K562 (cell line): ENCODE data around the gene RAD23B. TPM values are rescaled to one million over a fixed set of nuclear protein-coding genes. Genes with fewer than 3 reads are reported as not detected.
A peak's percentile ranks its signal among the peaks of the same experiment; 100 is the strongest.

Source experiments
- ATAC-seq: fragments of 200-7000 bp; cut with Tn5 transposase; 3 replicates; pipeline ENCODE4 v1.9.1; 2020; ENCODE audit warnings: moderate library complexity
- BruUV-seq: library from RNA; stranded (reverse); fragments of 400-500 nt; replicated peaks from 2 replicates; lab custom pipeline; 2021; lab: Mats Ljungman, UMichigan
- CTCF ChIA-PET: fragments of 300-600 bp; formaldehyde crosslinking; extraction: SDS; loops from one replicate; lab custom pipeline; 2021; ENCODE audit warnings: low intra/inter-chr PET ratio; lab: Yijun Ruan, JAX
- POLR2A ChIA-PET: fragments of 300-600, 350-650 bp; sonication (Branson Sonifier 250); formaldehyde crosslinking; extraction: SDS; loops from one replicate; lab custom pipeline; 2021; ENCODE audit warnings: antibody characterized with exemption, inconsistent platforms; lab: Yijun Ruan, JAX
- DNase-seq, 4 experiments: peaks; one replicate each; pipeline versions ENCODE4 v3.0.0 to v3.0.0-alpha.2; 2011 to 2018; ENCODE audit warnings: low spot score in 3 of 4, mixed read lengths in 3 of 4; ENCODE audit errors: extremely low read depth in 1 of 4
- FAIRE-seq: peaks from 2 replicates; lab custom pipeline; 2011; peaks lifted over from hg19 to GRCh38; lab: Jason Lieb, UNC
- H2AFZ ChIP-seq: 2 replicates; pipeline ENCODE4 v1.6.0; 2011; ENCODE audit warnings: low read depth, low read length, control low read depth, inconsistent platforms
- H3K27ac ChIP-seq: fragments of 200-600 bp; 3 replicates; pipeline ENCODE4 v1.8.0; 2011; ENCODE audit warnings: low read depth, mild to moderate bottlenecking, control low read depth, inconsistent platforms, low read length, moderate library complexity, mixed read lengths; ENCODE audit errors: extremely low read depth
- H3K27me3 ChIP-seq, 2 experiments: fragments of 300-600 bp in 1 of 2; 2 replicates in 1 of 2; 3 replicates in 1 of 2; pipeline versions ENCODE4 v1.6.0 to v1.8.0; 2011; ENCODE audit warnings: inconsistent platforms in 2 of 2, low read length in 2 of 2, mild to moderate bottlenecking in 1 of 2, mixed read lengths in 1 of 2, moderate library complexity in 1 of 2; ENCODE audit not compliant: control insufficient read depth in 2 of 2, insufficient read depth in 2 of 2
- H3K36me3 ChIP-seq: fragments of 300-600 bp; 3 replicates; pipeline ENCODE4 v1.8.0; 2011; ENCODE audit warnings: mild to moderate bottlenecking, low read length, inconsistent platforms; ENCODE audit not compliant: control insufficient read depth, insufficient read depth
- H3K4me1 ChIP-seq, 2 experiments: fragments of 200-600 bp in 1 of 2; replicated peaks in 1 of 2; 2 replicates in 1 of 2; 3 replicates in 1 of 2; pipeline versions ENCODE4 v1.5.1 to v1.8.0; 2011; ENCODE audit warnings: inconsistent platforms in 2 of 2, low read length in 2 of 2, mild to moderate bottlenecking in 1 of 2, mixed read lengths in 1 of 2, moderate library complexity in 1 of 2; ENCODE audit not compliant: control insufficient read depth in 2 of 2, insufficient read depth in 2 of 2
- H3K4me2 ChIP-seq: 2 replicates; pipeline ENCODE4 v1.6.1; 2011; ENCODE audit warnings: low read length, control low read depth, inconsistent platforms, mixed read lengths; ENCODE audit not compliant: insufficient read depth
- H3K4me3 ChIP-seq: fragments of 200-600 bp; sonication (generic), shearing (Covaris generic); 2 replicates; pipeline ENCODE4 v1.5.1; 2016; ENCODE audit warnings: control low read depth, inconsistent platforms
- H3K79me2 ChIP-seq: fragments of 200-600 bp; 3 replicates; pipeline ENCODE4 v1.8.0; 2011; ENCODE audit warnings: low read length, inconsistent platforms; ENCODE audit not compliant: control insufficient read depth, insufficient read depth
- H3K9ac ChIP-seq, 2 experiments: 2 replicates each; pipeline versions ENCODE4 v1.6.0 to v1.6.1; 2011; ENCODE audit warnings: low read depth in 2 of 2, low read length in 2 of 2, control low read depth in 1 of 2, inconsistent platforms in 1 of 2, mild to moderate bottlenecking in 1 of 2, mixed read lengths in 1 of 2; ENCODE audit not compliant: insufficient read depth in 1 of 2
- H3K9me1 ChIP-seq: one replicate; pipeline ENCODE4 v1.6.0; 2011; ENCODE audit warnings: inconsistent platforms, mild to moderate bottlenecking, low read length, moderate library complexity; ENCODE audit not compliant: control insufficient read depth, insufficient read depth
- H3K9me3 ChIP-seq: replicated peaks from 2 replicates; pipeline ENCODE4 v1.5.1; 2011; ENCODE audit warnings: low read depth, low read length, inconsistent platforms; ENCODE audit not compliant: control insufficient read depth, insufficient read depth
- H4K20me1 ChIP-seq: replicated peaks from 2 replicates; pipeline ENCODE4 v1.6.1; 2011; ENCODE audit warnings: low read length, inconsistent platforms, mixed read lengths; ENCODE audit not compliant: control insufficient read depth, insufficient read depth
- BACH1 ChIP-seq: fragments of 200-800 bp; sonication (Bioruptor generic); IDR thresholded peaks from 2 replicates; pipeline ENCODE4 v1.6.1; 2016; ENCODE audit warnings: missing genetic modification characterization, missing compliant biosample characterization
- BRD4 ChIP-seq: fragments of 200-600 bp; sonication (generic); IDR thresholded peaks from 2 replicates; pipeline ENCODE4 v1.6.1; 2017; ENCODE audit warnings: inconsistent platforms
- CBX1 ChIP-seq: sonication (generic); IDR thresholded peaks from 2 replicates; pipeline ENCODE4 v1.6.1; 2016; ENCODE audit warnings: antibody characterized with exemption, low read depth, mild to moderate bottlenecking
- DNMT1 ChIP-seq: fragments of 450-650 bp; IDR thresholded peaks from 2 replicates; pipeline ENCODE4 v1.6.1; 2016; ENCODE audit warnings: antibody characterized with exemption, mild to moderate bottlenecking
- FOSL1 ChIP-seq: fragments of 200-800 bp; sonication (Bioruptor generic); conservative IDR thresholded peaks from 2 replicates; pipeline ENCODE4 v1.6.1; 2016; ENCODE audit warnings: missing genetic modification characterization, missing compliant biosample characterization
- KLF16 ChIP-seq: IDR thresholded peaks from 2 replicates; pipeline ENCODE4 v1.6.1; 2016; ENCODE audit warnings: antibody characterized with exemption
- MEIS2 ChIP-seq: fragments of 450-650 bp; IDR thresholded peaks from 2 replicates; pipeline ENCODE4 v1.6.1; 2014; ENCODE audit warnings: mild to moderate bottlenecking; ENCODE audit not compliant: partially characterized antibody
- PCBP2 ChIP-seq: fragments of 200-400 bp; formaldehyde crosslinking; IDR thresholded peaks from 2 replicates; pipeline ENCODE4 v1.6.1; 2018; ENCODE audit warnings: low read length, low read depth, mild to moderate bottlenecking, moderate library complexity; ENCODE audit not compliant: poor library complexity, severe bottlenecking
- RBM25 ChIP-seq: fragments of 200-400 bp; formaldehyde crosslinking; IDR thresholded peaks from 2 replicates; pipeline ENCODE4 v1.6.1; 2018; ENCODE audit warnings: low read length, low read depth, moderate library complexity; ENCODE audit not compliant: severe bottlenecking
- RCOR1 ChIP-seq, 2 experiments: IDR thresholded peaks; 2 replicates each; pipeline ENCODE4 v1.6.1; 2012; ENCODE audit warnings: low read depth in 2 of 2, low read length in 2 of 2, borderline replicate concordance in 1 of 2, improper control_type of control experiment in 1 of 2
- RFX5 ChIP-seq: IDR thresholded peaks from 2 replicates; pipeline ENCODE4 v1.6.1; 2011; ENCODE audit warnings: low read depth, mild to moderate bottlenecking, improper control_type of control experiment, low read length
- SMARCA5 ChIP-seq: fragments of 450-650 bp; IDR thresholded peaks from 2 replicates; pipeline ENCODE4 v1.6.1; 2016
- TAF15 ChIP-seq: fragments of 200-400 bp; formaldehyde crosslinking; IDR thresholded peaks from 2 replicates; pipeline ENCODE4 v1.6.1; 2017; ENCODE audit warnings: mild to moderate bottlenecking, low read depth, low read length, moderate library complexity
- TEAD4 ChIP-seq, 2 experiments: sonication (generic) in 1 of 2; formaldehyde crosslinking in 1 of 2; IDR thresholded peaks; 2 replicates each; pipeline versions ENCODE4 v1.6.1 to v1.8.0; 2012 to 2022; ENCODE audit warnings: borderline replicate concordance in 1 of 2, inconsistent platforms in 1 of 2, low read length in 1 of 2, mild to moderate bottlenecking in 1 of 2, missing genetic modification reagents in 1 of 2
- YBX1 ChIP-seq: fragments of 450-650 bp; IDR thresholded peaks from 2 replicates; pipeline ENCODE4 v1.7.1; 2016; ENCODE audit warnings: mild to moderate bottlenecking
- ZNF584 ChIP-seq: fragments of 200-800 bp; sonication (Bioruptor generic); IDR thresholded peaks from 2 replicates; pipeline ENCODE4 v1.6.1; 2016; ENCODE audit warnings: low read depth, mild to moderate bottlenecking, missing genetic modification characterization, missing compliant biosample characterization
- WGBS: fragments of 100-300 bp; shearing (Covaris generic); methylation state at CpG from one replicate; pipeline ENCODE4 v1.1.6; 2016; ENCODE audit warnings: low coverage, mixed read lengths; ENCODE audit not compliant: insufficient coverage; ENCODE audit errors: missing lambda C conversion rate; 5-methylcytosine and 5-hydroxymethylcytosine counted together
- in situ Hi-C: fragments of 300-500 bp; cut with MboI; formaldehyde crosslinking; loops from 4 replicates; pipeline ENCODE4 v1.15.0; 2018; ENCODE audit warnings: inconsistent platforms, mixed read lengths
- intact Hi-C: fragments of 100-400 bp; cut with micrococcal nuclease; formaldehyde crosslinking; loops from 2 replicates; pipeline ENCODE4 v1.14.2; 2022
- polyA plus RNA-seq, 8 experiments: library from polyadenylated mRNA; depleted of rRNA in 4 of 8; stranded (reverse) in 5 of 8; unstranded in 3 of 8; fragments of >200 nt; fragmentation: Nextera tagmentation in 2 of 8; fragmentation: Illumina TruSeq in 1 of 8; extraction: Ambion mirVana in 2 of 8; extraction: Trizol in 1 of 8; gene quantifications; 2 replicates each; pipeline versions ENCODE4 v1.2.1 to v1.2.3, GENCODE V29; 2011 to 2014; ENCODE audit warnings: inconsistent platforms in 1 of 8, missing spikeins in 1 of 8
- total RNA-seq, 7 experiments: library from RNA; depleted of rRNA in 6 of 7; stranded (reverse); fragments of >200 nt in 6 of 7; fragmentation: Illumina TruSeq in 2 of 7; extraction: Trizol in 2 of 7; gene quantifications; 2 replicates each; pipeline versions ENCODE4 v1.2.1 to v1.2.3, GENCODE V29; 2011 to 2021; ENCODE audit warnings: low replicate concordance in 1 of 7
- TF ChIP-seq, protein P1 (sequence below): fragments of 200-800 bp; sonication (Bioruptor generic); IDR thresholded peaks from 2 replicates; pipeline ENCODE4 v1.6.1; 2017; ENCODE audit warnings: missing genetic modification characterization, missing compliant biosample characterization
- TF ChIP-seq, protein P2 (sequence below): sonication (generic); IDR thresholded peaks from 2 replicates; pipeline ENCODE4 v1.6.1; 2016
- TF ChIP-seq, protein P3 (sequence below): fragments of 450-650 bp; IDR thresholded peaks from 2 replicates; pipeline ENCODE4 v1.6.1; 2016; ENCODE audit warnings: missing biosample characterization, missing genetic modification characterization

Gene RAD23B
- total and polyA plus RNA-seq, 9 of the 15 experiments (the other 6 are each of a cell fraction or from before 2014, with no cell fraction given) = 14.5 to 184 (median 114) TPM

DNA sequence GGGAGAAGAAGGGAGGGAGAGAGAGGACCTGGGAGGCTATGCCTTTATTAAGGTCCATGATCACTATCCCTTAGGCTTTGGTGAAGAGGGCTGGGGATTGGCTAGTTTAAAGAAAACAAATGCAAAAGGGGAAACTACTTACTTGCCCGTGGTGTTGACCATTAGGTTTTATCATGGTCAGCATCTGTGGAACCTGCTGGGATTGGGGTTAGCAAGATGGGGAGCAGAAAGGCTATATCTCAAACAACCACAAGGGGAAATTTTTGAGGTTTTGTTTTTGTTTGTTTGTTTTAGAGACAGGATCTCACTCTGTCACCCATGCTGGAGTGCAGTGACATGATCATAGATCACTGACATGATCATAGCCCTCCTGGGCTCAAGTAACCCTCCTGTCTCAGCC is 9.0 kb upstream of the RAD23B start (continued):
- TF ChIP-seq, protein P1, sequence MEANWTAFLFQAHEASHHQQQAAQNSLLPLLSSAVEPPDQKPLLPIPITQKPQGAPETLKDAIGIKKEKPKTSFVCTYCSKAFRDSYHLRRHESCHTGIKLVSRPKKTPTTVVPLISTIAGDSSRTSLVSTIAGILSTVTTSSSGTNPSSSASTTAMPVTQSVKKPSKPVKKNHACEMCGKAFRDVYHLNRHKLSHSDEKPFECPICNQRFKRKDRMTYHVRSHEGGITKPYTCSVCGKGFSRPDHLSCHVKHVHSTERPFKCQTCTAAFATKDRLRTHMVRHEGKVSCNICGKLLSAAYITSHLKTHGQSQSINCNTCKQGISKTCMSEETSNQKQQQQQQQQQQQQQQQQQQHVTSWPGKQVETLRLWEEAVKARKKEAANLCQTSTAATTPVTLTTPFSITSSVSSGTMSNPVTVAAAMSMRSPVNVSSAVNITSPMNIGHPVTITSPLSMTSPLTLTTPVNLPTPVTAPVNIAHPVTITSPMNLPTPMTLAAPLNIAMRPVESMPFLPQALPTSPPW (CRISPR knock-in tag) = peak; percentile 45; the same call in 1 of the 2 replicates
- no peak for TF ChIP-seq YBX1
- TF ChIP-seq, protein P2, sequence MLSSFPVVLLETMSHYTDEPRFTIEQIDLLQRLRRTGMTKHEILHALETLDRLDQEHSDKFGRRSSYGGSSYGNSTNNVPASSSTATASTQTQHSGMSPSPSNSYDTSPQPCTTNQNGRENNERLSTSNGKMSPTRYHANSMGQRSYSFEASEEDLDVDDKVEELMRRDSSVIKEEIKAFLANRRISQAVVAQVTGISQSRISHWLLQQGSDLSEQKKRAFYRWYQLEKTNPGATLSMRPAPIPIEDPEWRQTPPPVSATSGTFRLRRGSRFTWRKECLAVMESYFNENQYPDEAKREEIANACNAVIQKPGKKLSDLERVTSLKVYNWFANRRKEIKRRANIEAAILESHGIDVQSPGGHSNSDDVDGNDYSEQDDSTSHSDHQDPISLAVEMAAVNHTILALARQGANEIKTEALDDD = peak; percentile 58; the same call in 1 of the 2 replicates

DNA sequence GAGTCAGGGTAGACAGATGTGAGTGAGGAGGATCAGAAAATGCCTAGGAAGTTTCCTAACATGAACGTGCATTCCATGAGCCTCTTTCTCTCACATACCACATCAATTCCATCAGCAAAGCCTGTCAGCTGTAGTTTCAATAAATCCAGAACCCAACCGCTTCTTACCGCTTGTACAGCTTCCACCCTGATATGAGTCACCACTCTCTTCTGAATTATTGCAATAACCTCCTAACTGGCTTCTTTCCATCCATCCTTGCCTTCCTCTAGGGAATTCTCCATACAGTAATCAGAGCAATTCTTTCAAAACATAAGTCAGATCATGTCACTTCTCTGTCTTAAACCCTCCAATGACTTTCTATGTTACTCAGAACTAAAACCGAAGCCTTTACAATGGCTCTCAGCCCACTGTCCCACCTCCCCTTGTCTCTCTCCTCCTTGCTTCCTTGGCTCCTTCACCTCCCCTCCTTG is 8.1 kb upstream of the RAD23B start:
- Histone ChIP-seq H3K9ac (no peak overlapping the region), H3K27ac (no peak overlapping the region), H3K4me3 (no peak overlapping the region), H3K9me1 (no peaks in the 10 kb centered on the region), H3K9me3 (no peaks in the 10 kb centered on the region), H3K79me2 (no peaks in the 10 kb centered on the region), H3K4me2 (no peak overlapping the region), H3K27me3 (peaks cover 4 to 11% of the 10 kb centered on the region in 2 experiments; a peak in 4 of 5 replicates), H2AFZ (no peak overlapping the region), H3K36me3 (no peaks in the 10 kb centered on the region), H3K4me1 (peaks cover 5 to 12% of the 10 kb centered on the region in 2 experiments; a peak in 3 of 5 replicates), H4K20me1 (no peaks in the 10 kb centered on the region)
- ChIA-PET POLR2A (no interaction called here), CTCF (no interaction called here)
- intact Hi-C loops = no loop called here
- no peak for FAIRE-seq
- peak; percentile 21; the same call in 1 of the 3 replicates for ATAC-seq
- no TSS peak for BruUV-seq
- no peak for DNase-seq
- in situ Hi-C loops = no loop called here
- 4% methylated on average over 4 of the region's 4 CpGs for WGBS
- TF ChIP-seq KLF16 (no peak), MEIS2 (peak; percentile 43), ZNF584 (CRISPR knock-in tag) (no peak), CBX1 (no peak), TAF15 (no peak), YBX1 (no peak), BRD4 (no peak), RCOR1 (IDR thresholded peaks at IDR 0.05; ENCODE audit: borderline replicate concordance in 1 of 2, low read depth in 2 of 2, low read length in 2 of 2) (no peak), RFX5 (no peak), TEAD4 (IDR thresholded peaks at IDR 0.05; ENCODE audit: low read length) (no peak), TEAD4 (CRISPR knock-in tag; IDR thresholded peaks at IDR 0.05; ENCODE audit: borderline replicate concordance) (no peak), DNMT1 (no peak), PCBP2 (no peak), FOSL1 (tag) (0 out of 2 replicates have a peak, but pooled peaks have one; percentile 19), RBM25 (no peak), SMARCA5 (no peak), BACH1 (tag) (no peak)
- TF ChIP-seq, protein P3, sequence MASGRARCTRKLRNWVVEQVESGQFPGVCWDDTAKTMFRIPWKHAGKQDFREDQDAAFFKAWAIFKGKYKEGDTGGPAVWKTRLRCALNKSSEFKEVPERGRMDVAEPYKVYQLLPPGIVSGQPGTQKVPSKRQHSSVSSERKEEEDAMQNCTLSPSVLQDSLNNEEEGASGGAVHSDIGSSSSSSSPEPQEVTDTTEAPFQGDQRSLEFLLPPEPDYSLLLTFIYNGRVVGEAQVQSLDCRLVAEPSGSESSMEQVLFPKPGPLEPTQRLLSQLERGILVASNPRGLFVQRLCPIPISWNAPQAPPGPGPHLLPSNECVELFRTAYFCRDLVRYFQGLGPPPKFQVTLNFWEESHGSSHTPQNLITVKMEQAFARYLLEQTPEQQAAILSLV = no peak
